GM18511 (cell line): ENCODE data around the gene SULT2B1.
"Not testable (repeated sequence)": the region's sequence is repeated elsewhere in the genome, so short reads cannot be mapped to it uniquely, and the experiment has no call there.

Experiments used
- ATAC-seq: cut with Tn5 transposase; IDR thresholded peaks from one replicate; pipeline ENCODE4 v1.9.1; 2021; ENCODE audit warnings: mild to moderate bottlenecking, moderate library complexity; ENCODE audit not compliant: unreplicated experiment

SULT2B1 gene

GRCh38 chr19:48524732-48525131 is 27.2 kb upstream of the SULT2B1 start:
- no peak for ATAC-seq

- no peak for ATAC-seq
Measured at GRCh38 chr19:48529156-48529555, 22.8 kb upstream of the SULT2B1 start.

GRCh38 chr19:48530066-48530720 is 21.8 kb upstream of the SULT2B1 start:
- ATAC-seq: no peak

- ATAC-seq: no peak
Measured at GRCh38 chr19:48530770-48531169, 21.2 kb upstream of the SULT2B1 start.

- ATAC-seq: no peak
Measured at GRCh38 chr19:48533770-48534169, 18.2 kb upstream of the SULT2B1 start.

- ATAC-seq: no peak
Measured at GRCh38 chr19:48537541-48537940, 14.4 kb upstream of the SULT2B1 start.

GRCh38 chr19:48538057-48538456 is 13.9 kb upstream of the SULT2B1 start:
- not testable (repeated sequence) for ATAC-seq

- ATAC-seq: no peak
Measured at GRCh38 chr19:48539503-48540096, 12.4 kb upstream of the SULT2B1 start.

- ATAC-seq: no peak
Measured at GRCh38 chr19:48540110-48540509, 11.9 kb upstream of the SULT2B1 start.

- no peak for ATAC-seq
Measured at GRCh38 chr19:48541813-48542212, 10.2 kb upstream of the SULT2B1 start.

GRCh38 chr19:48543121-48543710 is 8.8 kb upstream of the SULT2B1 start:
- ATAC-seq: no peak

GRCh38 chr19:48544856-48545750 is 6.9 kb upstream of the SULT2B1 start:
- ATAC-seq: no peak

- no peak for ATAC-seq
Measured at GRCh38 chr19:48547722-48548121, 4.2 kb upstream of the SULT2B1 start.

- no peak for ATAC-seq
Measured at GRCh38 chr19:48548253-48548911, 3.6 kb upstream of the SULT2B1 start.

GRCh38 chr19:48549380-48549779 is 2.6 kb upstream of the SULT2B1 start:
- no peak for ATAC-seq

GRCh38 chr19:48552406-48553322 is 692 bp downstream of the SULT2B1 start:
- no peak for ATAC-seq

- no peak for ATAC-seq
Measured at GRCh38 chr19:48553676-48554384, 1.9 kb downstream of the SULT2B1 start.

- ATAC-seq: no peak
Measured at GRCh38 chr19:48554385-48555091, 2.6 kb downstream of the SULT2B1 start.

GRCh38 chr19:48556163-48556562 is 4.2 kb downstream of the SULT2B1 start:
- no peak for ATAC-seq
